HG02938 (cell line): ENCODE measurements around the gene EDIL3.
"Not testable (repeated sequence)": the region's sequence is repeated elsewhere in the genome, so short reads cannot be mapped to it uniquely, and the experiment has no call there.

Source experiments
- ATAC-seq: cut with Tn5 transposase; IDR thresholded peaks from one replicate; pipeline ENCODE4 v1.9.1; 2021; ENCODE audit warnings: mild to moderate bottlenecking, moderate library complexity; ENCODE audit not compliant: unreplicated experiment

The EDIL3 gene

DNA sequence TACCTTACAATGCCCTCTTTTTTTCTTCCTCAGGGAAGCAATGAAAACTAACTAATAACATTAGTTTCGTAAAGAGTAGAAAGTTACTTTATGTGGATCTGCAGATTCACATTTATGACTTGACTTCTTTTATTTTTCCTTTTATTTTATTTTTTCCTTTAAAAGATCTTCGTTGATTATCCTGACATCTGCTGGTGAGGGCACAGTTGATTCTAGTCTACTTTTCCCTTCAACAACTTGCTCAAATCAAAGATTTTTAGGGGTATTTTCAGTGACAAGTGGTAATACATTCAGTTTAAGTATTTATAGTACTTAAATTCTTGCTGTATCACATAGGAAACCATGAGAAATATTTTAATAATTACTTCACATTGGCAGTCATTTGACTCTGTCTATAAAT lies 4.9 kb downstream of the EDIL3 start:
- ATAC-seq = no peak

DNA sequence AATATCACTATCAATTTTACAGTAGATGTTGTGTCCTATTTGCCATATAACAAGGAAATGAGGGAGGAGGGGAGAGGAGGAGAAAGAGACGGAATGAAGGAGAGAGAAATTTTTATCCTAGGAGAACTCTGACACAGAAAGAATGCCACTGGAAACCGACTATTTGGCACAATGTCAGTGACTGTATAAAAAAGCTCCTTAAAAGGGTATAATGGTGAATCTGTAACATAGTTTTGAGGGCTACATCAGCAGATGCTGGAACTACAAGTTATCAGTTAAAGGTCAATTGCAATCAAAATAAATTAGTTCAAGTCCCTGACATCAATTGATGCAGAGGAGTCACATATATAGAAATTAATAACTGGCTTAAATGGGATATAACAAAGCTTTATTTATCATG lies 5.7 kb downstream of the EDIL3 start:
- ATAC-seq = no peak

GRCh38 chr5:84378420-84378819 lies 6.3 kb downstream of the EDIL3 start:
- no peak for ATAC-seq

DNA sequence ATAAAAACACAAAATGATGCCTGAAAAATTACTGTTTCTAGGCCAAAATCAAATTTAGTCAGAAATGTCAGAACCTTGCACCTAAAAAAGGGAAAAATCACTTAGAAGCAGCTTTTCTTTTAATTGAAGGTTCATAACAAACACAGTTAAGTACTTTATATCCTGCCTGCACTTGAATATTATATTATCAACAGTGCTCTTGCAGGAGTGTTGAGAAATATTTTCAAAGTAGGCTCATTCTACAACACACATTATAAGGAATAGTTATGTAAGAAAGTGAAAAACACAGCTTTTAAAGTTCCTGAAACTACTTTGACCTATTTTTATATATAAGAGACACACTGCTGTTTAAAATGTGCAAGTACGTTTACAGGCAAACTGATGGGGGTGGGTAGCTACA lies 8.3 kb downstream of the EDIL3 start:
- ATAC-seq = no peak

GRCh38 chr5:84374568-84374967 lies 10.1 kb downstream of the EDIL3 start:
- ATAC-seq = no peak

GRCh38 chr5:84373506-84373905 lies 11.2 kb downstream of the EDIL3 start:
- no peak for ATAC-seq

- ATAC-seq = no peak
These were observed 12.5 kb downstream of the EDIL3 start for GRCh38 chr5:84372066-84372695.

GRCh38 chr5:84370176-84370575 lies 14.5 kb downstream of the EDIL3 start:
- ATAC-seq = no peak

DNA sequence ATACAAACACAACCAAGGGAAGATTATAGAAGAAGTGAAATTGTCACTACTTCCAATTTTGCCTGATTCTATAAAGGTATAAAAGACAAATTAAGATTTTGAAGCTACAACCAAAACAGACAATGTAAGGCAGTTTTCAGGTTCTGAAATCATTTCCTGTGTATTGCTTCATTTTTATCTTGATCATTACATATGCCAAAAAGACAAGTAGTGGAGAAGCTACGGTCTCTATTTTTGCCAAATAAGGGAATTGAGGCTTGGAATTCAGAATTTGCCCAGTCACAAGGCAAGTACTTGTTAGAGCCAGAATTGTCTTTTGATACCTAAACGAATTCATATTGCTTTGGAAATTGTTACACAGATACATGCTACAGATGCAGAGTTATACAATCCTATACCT lies 20.6 kb downstream of the EDIL3 start:
- no peak for ATAC-seq

DNA sequence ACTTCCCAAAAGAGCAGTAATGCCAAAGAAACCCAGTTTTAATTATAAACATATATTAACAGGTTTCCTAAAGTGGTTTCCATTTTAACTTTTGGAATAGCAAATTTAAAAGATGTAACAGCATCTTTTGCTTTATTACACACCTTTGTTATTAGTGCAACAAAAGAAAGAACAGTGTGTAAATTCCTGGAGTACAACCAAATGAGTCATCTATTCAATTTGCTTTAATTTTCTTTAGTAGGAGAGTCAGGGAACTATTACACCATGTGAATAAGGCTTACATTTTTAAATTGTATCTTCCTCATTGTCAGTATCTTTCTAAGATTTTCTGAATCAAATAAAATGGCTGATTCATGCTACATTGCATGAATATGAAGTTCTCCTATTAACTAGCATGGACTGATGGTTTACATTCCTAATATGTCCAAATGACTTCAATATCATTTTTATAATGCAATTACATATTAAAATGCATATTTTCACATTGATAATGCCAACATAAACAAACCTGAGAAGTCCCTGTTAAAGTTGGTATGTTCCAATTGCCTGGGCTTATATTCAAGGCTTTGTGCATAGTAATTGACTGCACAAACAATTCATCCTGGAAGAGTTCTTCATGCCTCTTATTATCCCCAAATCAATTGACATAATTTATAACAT lies 22.5 kb downstream of the EDIL3 start:
- no peak for ATAC-seq

- no peak for ATAC-seq
These were observed 23.1 kb downstream of the EDIL3 start for GRCh38 chr5:84361572-84361971.

DNA sequence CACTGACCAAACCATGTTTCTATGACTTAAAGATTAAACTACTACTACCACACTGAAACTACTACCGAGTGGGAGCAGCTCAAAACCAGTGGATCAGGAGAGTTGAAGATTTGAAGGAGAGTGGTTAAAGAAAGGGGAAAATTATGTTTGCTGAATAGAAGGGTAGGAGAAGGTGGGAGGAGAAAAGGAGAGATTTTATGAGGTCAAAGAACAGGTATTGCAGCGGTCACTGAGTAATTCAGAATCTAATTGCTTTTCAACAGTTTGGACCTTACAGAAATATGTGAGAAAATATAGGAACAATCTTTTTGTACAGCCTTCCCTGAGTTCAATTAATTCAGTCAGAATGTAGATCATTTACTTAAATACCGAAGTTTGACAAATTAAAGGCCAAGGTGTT lies 24.6 kb downstream of the EDIL3 start:
- ATAC-seq = no peak

- ATAC-seq = no peak
These were observed 30.6 kb downstream of the EDIL3 start for GRCh38 chr5:84354101-84354500.

DNA sequence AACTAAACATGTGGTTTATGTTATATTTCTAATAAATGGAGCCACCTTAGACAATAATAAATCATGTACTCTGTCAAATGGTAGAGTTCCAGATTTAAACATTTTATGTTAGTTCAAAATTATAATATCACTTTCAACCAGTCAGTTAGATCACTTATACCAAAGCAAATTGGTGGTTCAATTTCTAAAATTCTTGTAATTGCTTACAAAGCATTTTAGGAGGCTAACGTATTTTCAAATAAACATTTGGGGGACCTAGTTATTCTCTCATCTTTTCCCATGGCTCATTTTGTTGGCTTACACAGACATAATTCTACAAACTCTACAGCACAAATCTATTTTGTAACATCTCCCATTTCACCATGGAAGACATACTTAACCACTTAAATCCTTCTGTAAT lies 39.9 kb downstream of the EDIL3 start:
- no peak for ATAC-seq

- ATAC-seq = no peak
These were observed 41.5 kb downstream of the EDIL3 start for GRCh38 chr5:84343171-84343570.

GRCh38 chr5:84332106-84332505 lies 52.6 kb downstream of the EDIL3 start:
- no peak for ATAC-seq

- ATAC-seq = no peak
These were observed 57.1 kb downstream of the EDIL3 start for GRCh38 chr5:84327591-84327990.

GRCh38 chr5:84322646-84323045 lies 62.0 kb downstream of the EDIL3 start:
- ATAC-seq = no peak

- not testable (repeated sequence) for ATAC-seq
These were observed 66.9 kb downstream of the EDIL3 start for GRCh38 chr5:84317826-84318225.

DNA sequence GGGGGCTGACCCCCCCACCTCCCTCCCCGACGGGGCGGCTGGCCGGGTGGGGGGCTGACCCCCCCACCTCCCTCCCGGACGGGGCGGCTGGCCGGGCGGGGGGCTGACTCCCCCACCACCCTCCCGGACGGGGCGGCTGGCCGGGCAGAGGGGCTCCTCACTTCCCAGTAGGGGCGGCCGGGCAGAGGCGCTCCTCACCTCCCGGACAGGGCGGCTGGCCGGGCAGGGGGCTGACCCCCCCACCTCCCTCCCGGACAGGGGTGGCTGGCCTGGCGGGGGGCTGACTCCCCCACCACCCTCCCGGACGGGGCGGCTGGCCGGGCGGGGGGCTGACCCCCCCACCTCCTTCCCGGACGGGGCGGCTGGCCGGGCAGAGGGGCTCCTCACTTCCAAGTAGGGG lies 72.4 kb downstream of the EDIL3 start:
- ATAC-seq = not testable (repeated sequence)

DNA sequence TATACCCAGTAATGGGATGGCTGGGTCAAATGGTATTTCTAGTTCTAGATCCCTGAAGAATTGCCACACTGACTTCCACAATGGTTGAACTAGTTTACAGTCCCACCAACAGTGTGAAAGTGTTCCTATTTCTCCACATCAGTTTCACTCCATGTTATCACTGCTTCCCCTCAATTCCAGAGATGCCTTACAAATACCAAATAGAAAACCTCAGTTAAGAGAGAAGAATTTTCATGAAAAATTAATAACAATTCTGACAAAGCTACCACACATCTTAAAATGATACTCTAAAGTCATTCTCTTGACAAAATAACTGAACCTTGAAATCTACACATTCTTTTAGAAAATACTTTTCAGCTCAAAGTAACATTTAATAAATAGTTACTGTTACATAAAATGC lies 74.8 kb downstream of the EDIL3 start:
- ATAC-seq = not testable (repeated sequence)

- ATAC-seq = no peak
These were observed 78.1 kb downstream of the EDIL3 start for GRCh38 chr5:84306601-84307000.

DNA sequence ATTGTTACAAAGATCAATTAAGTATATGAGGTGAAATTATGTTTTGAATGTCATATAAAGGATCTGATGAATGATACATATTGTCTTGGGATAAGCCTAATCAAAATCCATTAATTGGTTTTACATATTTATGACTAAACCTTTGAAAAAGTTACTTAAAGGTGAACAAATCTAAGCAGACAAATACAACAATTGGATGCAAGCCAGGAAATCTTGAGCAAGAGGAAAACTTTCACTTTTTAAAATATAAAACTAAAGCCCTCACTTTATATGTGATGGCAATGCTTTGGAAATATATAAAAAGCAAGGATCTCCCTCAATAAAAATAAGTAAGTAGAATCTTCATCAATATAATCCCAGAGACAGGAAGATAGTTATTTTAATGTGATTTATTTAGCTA lies 80.1 kb downstream of the EDIL3 start:
- no peak for ATAC-seq
